Ovary (tissue), 3 donors: ENCODE results near the gene CUL3.

Experiments used
- EP300 ChIP-seq: sonication (generic); formaldehyde crosslinking; IDR thresholded peaks from one replicate; pipeline ENCODE4 v1.6.1; 2017; ENCODE audit warnings: antibody characterized with exemption
- POLR2A ChIP-seq: fragments of 450-650 bp; IDR thresholded peaks from one replicate; pipeline ENCODE4 v1.6.1; 2017; ENCODE audit warnings: antibody characterized with exemption, mild to moderate bottlenecking, moderate library complexity
- TF ChIP-seq, protein P1 (sequence below), 3 donors: fragments of 450-650 bp in 2 of 3; fragments of 200-600 bp in 1 of 3; IDR thresholded peaks; one replicate each; pipeline versions ENCODE4 v1.5.1 to v1.8.0; 2016 to 2022; ENCODE audit warnings: antibody characterized with exemption in 3 of 3, mild to moderate bottlenecking in 1 of 3
- donor health status: DM: no; HTN: no; CAD: no.

GRCh38 chr2:224518806-224519580 lies 66.2 kb downstream of the CUL3 start:
- TF ChIP-seq, protein P1, sequence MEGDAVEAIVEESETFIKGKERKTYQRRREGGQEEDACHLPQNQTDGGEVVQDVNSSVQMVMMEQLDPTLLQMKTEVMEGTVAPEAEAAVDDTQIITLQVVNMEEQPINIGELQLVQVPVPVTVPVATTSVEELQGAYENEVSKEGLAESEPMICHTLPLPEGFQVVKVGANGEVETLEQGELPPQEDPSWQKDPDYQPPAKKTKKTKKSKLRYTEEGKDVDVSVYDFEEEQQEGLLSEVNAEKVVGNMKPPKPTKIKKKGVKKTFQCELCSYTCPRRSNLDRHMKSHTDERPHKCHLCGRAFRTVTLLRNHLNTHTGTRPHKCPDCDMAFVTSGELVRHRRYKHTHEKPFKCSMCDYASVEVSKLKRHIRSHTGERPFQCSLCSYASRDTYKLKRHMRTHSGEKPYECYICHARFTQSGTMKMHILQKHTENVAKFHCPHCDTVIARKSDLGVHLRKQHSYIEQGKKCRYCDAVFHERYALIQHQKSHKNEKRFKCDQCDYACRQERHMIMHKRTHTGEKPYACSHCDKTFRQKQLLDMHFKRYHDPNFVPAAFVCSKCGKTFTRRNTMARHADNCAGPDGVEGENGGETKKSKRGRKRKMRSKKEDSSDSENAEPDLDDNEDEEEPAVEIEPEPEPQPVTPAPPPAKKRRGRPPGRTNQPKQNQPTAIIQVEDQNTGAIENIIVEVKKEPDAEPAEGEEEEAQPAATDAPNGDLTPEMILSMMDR (IDR thresholded peaks at IDR 0.05), result no peak
- TF ChIP-seq POLR2A (no peak), EP300 (no peak)
